ENCODE measurements around the gene SRGAP3.
"Not testable (repeated sequence)": the region's sequence is repeated elsewhere in the genome, so short reads cannot be mapped to it uniquely, and the experiment has no call there.

The SRGAP3 gene

DNA sequence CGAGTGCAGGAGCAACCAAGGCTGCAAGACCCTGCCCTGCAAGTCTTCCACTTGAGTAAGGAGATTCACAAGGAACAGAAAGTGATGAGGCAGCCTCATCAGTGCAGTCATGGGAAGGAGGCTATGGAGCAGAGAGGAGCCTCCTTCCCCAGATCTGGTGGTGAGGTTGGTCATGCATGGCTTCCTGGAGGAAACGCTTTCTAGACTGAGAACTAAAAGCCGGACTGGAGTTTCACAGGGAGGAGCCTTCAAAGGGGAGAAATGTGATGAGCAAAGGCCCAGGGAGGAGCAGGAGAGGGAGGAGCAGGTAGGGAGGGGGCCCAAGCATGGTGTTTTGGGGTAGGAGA lies 139.9 kb downstream of the SRGAP3 start:
- FAIRE-seq = no peak

DNA sequence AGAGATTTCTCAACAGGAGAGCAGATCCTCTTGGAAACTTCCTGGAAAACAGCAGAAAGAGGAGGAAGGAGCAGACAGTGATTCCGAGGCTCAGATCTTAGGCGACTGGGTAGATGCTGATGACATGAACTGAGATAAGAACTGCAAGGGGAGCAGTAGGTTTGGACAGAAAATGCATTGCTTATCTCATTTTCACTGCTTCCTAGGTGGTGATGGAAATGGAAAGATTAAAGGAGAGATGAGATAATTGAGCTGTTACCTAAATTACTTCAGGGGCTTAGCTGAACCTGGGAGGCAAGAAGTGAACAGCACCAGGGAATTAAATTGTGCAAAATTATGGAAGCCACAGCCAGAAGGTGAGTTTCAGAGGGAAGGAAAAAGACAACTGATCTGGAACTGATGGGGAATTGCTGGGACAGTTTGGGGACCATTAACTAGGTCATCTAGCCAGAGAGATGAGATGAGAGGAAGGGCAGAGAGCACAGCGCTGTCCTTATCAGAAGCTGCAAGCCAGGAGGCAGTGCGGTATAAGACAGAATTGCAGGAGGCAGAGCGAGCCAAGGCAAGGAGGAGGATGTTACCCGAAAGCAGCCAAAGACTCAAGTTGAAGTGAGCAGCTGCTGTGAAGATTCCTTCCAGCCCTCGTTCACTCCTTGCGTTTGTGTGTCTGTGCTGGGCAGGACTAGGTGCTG lies 140.4 kb downstream of the SRGAP3 start:
- no peak for FAIRE-seq

GRCh38 chr3:9107738-9108137 lies 141.7 kb downstream of the SRGAP3 start:
- no peak for FAIRE-seq

- no peak for FAIRE-seq
These were observed 144.0 kb downstream of the SRGAP3 start for GRCh38 chr3:9105421-9105820.

- FAIRE-seq = no peak
These were observed 145.3 kb downstream of the SRGAP3 start for GRCh38 chr3:9104121-9104520.

DNA sequence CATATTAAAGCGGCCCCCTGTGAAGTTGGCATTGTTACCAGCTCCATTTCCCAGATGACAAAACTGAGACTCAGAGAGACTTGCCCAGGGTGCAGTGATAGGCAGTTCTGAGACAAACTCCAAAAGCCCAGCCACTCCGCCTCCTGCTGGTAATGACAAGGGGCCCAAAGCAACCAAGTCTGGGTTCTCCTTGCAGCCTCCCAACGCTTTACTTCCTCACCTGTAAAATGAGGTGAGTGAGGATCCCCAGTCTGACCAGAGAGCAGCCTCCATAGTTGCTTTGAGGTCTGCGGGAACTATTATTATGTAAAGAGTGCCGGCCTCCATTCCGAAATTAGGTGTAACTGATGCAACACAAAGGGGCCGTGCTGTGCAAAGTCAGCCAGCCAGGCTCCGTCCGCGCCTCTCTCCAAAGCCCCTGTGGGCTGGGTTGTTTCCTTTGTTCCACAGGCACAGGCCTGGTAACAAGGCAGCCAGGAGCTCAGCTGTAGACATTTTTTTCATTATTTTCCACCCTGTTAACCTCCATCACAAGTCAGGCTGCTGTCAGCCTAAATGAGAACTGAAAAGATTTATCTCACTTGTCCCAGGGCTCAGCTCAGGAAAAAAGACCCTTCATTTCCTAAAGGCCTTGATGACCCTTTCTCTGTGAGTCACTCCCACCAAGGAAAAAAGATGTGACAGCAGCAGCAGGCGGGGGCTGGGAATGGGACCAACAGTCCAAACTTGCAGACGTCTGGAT lies 147.0 kb downstream of the SRGAP3 start:
- FAIRE-seq = no peak

DNA sequence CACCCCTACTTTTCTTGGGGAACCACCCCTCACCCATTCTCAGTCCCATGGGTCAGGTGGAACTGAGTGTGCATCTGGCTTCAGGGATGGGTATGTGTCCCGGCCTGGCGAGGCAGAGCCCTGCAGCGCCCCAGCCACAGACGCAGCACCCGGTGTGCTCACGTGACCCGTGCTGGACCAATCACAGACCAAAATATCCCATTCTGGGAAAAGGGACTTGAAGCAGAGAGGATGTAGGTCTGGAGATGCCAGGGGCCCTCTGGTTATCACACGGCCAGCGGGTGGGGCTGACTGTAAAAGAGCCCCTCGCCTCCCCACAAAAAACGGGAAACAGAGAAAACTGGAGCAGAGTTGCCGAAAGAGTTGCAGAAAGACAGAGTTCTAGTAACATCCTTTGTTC lies 148.2 kb downstream of the SRGAP3 start:
- no peak for FAIRE-seq

- no peak for FAIRE-seq
These were observed 148.9 kb downstream of the SRGAP3 start for GRCh38 chr3:9100513-9100894.

- no peak for FAIRE-seq
These were observed 149.5 kb downstream of the SRGAP3 start for GRCh38 chr3:9099702-9100512.

- FAIRE-seq = no peak
These were observed 150.4 kb downstream of the SRGAP3 start for GRCh38 chr3:9098716-9099675.

- no peak for FAIRE-seq
These were observed 152.0 kb downstream of the SRGAP3 start for GRCh38 chr3:9097495-9097894.

DNA sequence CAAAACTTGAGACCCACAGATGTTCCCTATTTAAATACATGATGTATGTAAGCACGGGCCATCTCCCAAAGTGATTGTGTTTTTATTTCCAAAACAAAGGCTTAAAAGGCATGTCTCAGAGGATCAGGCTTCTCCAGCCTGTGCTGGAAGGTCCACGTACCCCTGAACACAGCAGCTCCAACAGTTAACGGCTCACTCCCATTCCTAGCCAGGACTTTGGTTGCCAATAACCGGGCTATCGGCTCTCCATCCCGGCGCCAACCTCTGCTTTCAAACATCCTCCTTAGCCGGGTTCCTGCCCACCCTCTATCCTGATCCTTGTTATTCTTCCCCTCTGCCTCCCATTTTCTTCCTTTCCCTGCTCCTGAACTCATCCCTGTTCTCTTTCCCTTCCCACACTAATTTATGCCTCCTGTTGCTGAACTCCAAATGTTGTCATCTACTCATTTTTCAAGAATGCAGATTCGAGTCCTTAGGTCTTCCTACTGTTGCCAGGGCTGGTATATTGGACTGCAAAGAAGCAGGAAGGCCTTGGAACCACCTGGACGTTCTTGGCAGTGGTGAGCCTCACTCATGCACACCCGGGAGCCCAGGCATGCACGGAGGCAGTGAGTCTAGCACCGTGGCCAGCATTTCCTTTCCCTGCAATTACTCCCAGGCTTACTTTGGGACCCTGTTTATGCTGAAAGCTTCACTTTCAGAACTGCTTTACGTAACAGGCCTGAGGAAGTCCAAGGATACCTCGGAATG lies 157.8 kb downstream of the SRGAP3 start:
- no peak for FAIRE-seq

DNA sequence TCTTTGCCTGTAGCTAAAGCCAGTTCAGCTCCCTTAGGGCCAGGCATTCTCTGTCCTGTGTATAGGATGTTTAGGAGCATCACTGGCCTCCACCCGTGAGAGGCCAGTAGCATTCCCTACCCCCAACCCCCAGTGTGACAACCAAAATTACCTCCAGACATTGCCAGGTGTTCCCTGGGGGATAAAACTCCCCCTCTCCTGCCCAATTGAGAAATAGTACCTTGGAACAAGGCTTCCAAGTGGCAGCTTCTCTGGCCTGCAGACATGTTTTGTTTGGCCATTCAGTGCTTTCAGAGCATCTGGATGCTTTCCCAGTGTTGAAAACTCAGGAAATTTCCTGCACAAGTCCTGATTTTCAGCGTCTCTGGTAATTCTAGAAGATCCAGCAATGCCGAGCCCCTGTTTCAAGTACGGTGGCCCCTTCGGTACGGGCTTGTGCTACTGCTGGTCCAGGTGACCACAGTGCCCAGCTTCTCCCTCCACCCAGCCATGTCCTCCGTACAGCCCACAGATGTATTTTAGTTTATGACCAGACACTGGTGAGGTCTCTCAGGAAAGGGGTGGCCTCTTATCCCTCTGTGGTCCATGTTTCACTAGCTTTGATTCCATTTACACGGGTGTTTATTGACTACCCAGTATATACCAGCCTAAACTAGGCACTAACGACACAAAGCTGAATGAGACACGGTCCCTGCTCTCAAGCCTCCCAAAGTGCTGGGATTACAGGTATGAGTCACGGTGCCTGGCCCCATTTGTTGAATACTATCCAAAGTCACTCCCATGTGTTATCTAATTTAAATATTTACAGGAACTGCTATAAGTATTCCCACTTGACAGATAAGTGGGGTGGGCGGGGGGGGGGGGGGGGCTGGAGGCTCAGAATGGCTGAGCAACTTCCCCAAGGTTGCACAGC lies 160.7 kb downstream of the SRGAP3 start:
- no peak for FAIRE-seq

DNA sequence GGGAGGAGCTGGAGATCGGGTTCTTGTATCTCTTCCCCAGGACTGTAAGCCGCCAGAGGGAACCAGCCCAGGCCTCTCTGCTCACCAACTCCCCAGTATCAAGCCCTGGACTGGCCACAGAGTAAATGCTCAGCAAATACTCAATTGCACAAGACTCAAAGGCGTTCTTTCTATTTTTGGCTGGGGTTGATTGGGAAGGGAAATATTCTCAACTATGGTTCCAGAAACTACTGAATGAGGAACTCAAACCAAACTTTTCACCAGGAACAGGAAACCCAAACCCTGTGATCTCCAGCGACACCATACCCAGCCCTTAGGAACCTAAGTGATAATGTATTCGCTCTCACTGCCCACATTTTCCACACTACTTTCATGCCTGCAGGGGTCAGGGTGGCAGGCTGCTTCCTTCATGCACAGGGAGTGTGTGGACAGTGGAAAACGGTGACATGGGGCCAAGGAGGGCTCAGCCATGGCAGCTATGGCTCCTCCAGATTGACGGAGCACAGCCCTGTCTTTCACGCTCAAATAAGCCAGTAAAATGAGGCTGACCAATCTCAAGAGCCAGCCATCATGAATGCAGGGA lies 161.5 kb downstream of the SRGAP3 start:
- no peak for FAIRE-seq

- not testable (repeated sequence) for FAIRE-seq
These were observed 164.0 kb downstream of the SRGAP3 start for GRCh38 chr3:9085428-9085827.

GRCh38 chr3:9081184-9081818 lies 168.1 kb downstream of the SRGAP3 start:
- FAIRE-seq = no peak

DNA sequence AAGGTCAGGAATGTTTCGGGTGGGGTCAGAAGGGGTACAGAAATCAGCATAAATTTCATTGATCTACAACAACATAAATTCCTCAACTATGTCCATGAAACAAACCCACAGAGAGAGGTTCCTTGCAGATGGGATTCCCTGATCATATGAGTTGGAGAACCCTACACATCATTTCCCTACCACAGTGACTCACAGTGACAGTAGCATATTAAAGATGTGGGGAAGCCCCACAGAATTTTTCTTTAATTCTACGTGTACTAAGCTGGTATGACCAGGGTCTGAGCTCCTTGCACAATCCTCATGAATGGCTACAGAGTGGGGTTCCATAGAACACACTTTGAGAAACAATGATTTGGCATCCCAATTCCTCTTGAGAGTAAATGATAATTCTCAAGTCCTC lies 169.3 kb downstream of the SRGAP3 start:
- FAIRE-seq = no peak

DNA sequence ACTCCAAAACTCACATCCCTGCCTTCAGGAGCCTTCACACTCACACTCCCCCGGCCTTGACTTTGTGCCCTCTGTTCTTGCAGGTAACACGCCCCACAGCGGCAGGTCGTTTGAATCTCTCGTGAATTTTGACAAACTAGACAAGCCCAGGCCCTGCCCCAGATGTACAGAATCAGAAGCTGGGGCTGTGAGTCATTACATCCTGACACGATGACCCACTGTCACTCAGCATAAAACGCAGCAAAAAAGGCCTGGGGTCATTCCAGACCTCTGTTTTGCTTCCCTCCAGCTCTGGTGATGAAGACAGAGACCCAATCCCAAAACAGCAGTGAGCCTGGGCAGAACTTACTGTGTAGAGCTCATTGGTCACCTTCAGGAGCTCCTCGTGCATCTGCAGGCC lies 169.8 kb downstream of the SRGAP3 start:
- no peak for FAIRE-seq

- FAIRE-seq = no peak
These were observed 170.7 kb downstream of the SRGAP3 start for GRCh38 chr3:9078561-9079240.

All from colon (tissue), 2 donors.